ENCODE results near the gene ACTL6B. TPM values are rescaled to one million over a fixed set of nuclear protein-coding genes. Genes with fewer than 3 reads are reported as not detected.

ACTL6B gene
- total and polyA plus RNA-seq, 2 experiments from 2014 or later, result not detected

- no peak for DNase-seq (ENCODE audit: low read depth in 1 of 2, low spot score in 1 of 2)
- Histone ChIP-seq H3K36me3 (peaks cover 55% of the 10 kb centered on the region), H3K27me3 (no peaks in the 10 kb centered on the region), H3K4me1 (ENCODE audit: low read depth) (no peaks in the 10 kb centered on the region), H3K27ac (no peak overlapping the region), H3K4me3 (no peak overlapping the region), H3K9me3 (ENCODE audit: low read depth) (no peaks in the 10 kb centered on the region)
- no peak for TF ChIP-seq CTCF (IDR thresholded peaks at IDR 0.05; ENCODE audit: low read depth, low read length)
These were observed 25.4 kb upstream of the ACTL6B start for GRCh38 chr7:100681491-100682227.

- Histone ChIP-seq H3K4me1 (ENCODE audit: low read depth) (peaks cover 1% of the 10 kb centered on the region), H3K36me3 (peaks cover 53% of the 10 kb centered on the region), H3K4me3 (no peak overlapping the region), H3K27ac (peak overlapping the region; percentile 57), H3K9me3 (ENCODE audit: low read depth) (no peaks in the 10 kb centered on the region), H3K27me3 (no peaks in the 10 kb centered on the region)
- no peak for DNase-seq (ENCODE audit: low read depth in 1 of 2, low spot score in 1 of 2)
- TF ChIP-seq CTCF (IDR thresholded peaks at IDR 0.05; ENCODE audit: low read depth, low read length), result no peak
These were observed 24.5 kb upstream of the ACTL6B start for GRCh38 chr7:100680576-100681271.

DNA sequence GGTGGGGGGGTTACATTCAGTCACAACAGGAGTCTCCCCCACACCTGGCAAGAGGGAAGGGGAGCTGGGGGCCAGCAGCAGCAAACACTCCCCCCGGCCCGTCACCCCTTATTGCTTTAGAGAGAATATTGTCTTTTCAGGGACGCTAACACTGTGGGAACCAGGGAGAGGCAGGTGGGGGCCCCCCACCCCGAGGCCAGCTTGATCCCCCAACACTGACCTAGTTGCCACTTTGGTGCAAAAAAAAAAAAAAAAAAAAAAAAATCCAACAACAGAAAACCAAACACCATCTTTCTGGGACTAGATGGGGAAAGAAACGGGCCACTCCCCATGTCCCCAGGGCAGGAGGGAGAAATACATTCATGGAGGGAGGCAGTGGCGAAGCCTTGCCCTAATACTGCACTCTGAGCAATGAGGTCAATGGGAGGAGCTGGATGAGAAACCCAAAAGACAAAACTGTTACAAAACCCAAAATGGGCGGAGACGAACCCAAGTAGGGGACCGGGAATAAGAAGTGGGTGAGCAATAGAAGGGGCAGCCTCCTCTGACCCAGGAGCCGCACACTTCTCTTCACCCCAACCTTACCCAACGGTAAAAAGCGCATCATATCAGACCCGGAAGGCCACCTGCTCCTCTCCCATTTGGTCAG is 23.8 kb upstream of the ACTL6B start:
- no peak for TF ChIP-seq CTCF (IDR thresholded peaks at IDR 0.05; ENCODE audit: low read depth, low read length)
- Histone ChIP-seq H3K9me3 (ENCODE audit: low read depth) (no peaks in the 10 kb centered on the region), H3K4me1 (ENCODE audit: low read depth) (peaks cover 4% of the 10 kb centered on the region), H3K27ac (peak overlapping the region; percentile 68), H3K4me3 (no peak overlapping the region), H3K27me3 (no peaks in the 10 kb centered on the region), H3K36me3 (peaks cover 46% of the 10 kb centered on the region)
- peak in 1 of 2 donors; percentile 30 for DNase-seq (ENCODE audit: low read depth in 1 of 2, low spot score in 1 of 2)

DNA sequence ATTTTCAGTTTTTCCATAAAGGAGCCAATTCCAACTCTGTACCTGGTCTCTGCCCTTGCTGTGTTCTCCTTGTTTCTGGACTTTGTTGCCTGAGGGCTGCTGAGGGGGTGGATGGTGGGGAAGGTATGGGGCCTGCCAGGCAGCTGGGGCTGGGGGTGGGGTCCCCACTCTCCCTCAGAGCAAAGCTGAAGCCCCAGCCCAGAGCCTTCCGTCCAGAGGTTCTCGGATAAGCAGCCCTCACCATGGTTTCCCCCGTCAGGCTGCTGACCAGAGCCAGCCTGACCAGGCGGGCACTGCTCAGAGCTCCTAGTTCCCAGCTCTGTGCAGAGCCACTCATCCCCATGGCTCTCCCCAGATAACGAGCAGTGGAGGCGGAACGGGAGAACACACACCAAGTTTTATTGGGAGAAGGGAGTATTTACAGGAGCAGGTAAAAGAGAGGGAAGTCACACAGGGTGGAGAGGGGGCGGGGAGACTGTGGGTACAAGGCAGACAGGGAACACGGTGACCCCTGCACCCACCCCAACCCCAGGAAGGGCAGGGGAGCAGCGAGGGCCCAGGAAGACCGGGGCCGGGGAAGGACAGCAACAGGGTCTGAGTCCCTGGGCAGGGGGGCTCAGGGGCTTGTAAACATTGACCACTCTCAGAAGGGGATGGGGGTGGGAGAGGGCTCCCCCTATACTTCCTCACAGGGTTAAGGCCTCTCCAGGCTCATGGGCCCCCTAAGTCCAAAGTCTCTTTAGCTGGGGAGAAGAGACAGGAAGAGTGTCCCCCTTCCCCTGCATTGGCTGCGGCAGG is 23.1 kb upstream of the ACTL6B start:
- H3K4me3 ChIP-seq, result no peak overlapping the region
- peaks cover 40% of the 10 kb centered on the region for H3K36me3 ChIP-seq
- no peaks in the 10 kb centered on the region for H3K27me3 ChIP-seq
- no peaks in the 10 kb centered on the region for H3K9me3 ChIP-seq (ENCODE audit: low read depth)
- H3K27ac ChIP-seq, result peak overlapping the region; percentile 68
- TF ChIP-seq CTCF (IDR thresholded peaks at IDR 0.05; ENCODE audit: low read depth, low read length), result no peak
- no peak for DNase-seq (ENCODE audit: low read depth in 1 of 2, low spot score in 1 of 2)
- H3K4me1 ChIP-seq (ENCODE audit: low read depth), result peaks cover 4% of the 10 kb centered on the region

DNA sequence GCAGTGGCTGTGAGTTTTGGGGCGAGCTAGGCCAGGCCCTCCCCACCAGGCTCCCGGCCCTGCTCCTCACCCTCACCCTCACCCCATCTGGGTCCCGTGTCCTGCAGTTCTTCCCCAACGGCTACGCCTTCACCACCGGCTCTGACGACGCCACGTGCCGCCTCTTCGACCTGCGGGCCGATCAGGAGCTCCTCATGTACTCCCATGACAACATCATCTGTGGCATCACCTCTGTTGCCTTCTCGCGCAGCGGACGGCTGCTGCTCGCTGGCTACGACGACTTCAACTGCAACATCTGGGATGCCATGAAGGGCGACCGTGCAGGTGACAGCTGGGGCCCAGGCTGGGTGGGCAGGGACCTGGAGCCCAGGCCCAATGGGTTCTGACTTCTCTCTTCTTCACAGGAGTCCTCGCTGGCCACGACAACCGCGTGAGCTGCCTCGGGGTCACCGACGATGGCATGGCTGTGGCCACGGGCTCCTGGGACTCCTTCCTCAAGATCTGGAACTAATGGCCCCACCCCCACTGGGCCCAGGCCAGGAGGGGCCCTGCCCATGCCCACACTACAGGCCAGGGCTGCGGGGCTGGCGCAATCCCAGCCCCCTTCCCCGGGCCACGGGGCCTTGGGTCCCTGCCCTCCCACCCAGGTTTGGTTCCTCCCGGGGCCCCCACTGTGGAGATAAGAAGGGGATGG is 22.2 kb upstream of the ACTL6B start:
- Histone ChIP-seq H3K4me3 (no peak overlapping the region), H3K9me3 (ENCODE audit: low read depth) (no peaks in the 10 kb centered on the region), H3K27ac (peak overlapping the region; percentile 68), H3K4me1 (ENCODE audit: low read depth) (peaks cover 4% of the 10 kb centered on the region), H3K36me3 (peaks cover 34% of the 10 kb centered on the region), H3K27me3 (no peaks in the 10 kb centered on the region)
- TF ChIP-seq CTCF (IDR thresholded peaks at IDR 0.05; ENCODE audit: low read depth, low read length), result no peak
- DNase-seq (ENCODE audit: low read depth in 1 of 2, low spot score in 1 of 2), result no peak
